Measurements from ENCODE around the gene HHIPL1.

DNA sequence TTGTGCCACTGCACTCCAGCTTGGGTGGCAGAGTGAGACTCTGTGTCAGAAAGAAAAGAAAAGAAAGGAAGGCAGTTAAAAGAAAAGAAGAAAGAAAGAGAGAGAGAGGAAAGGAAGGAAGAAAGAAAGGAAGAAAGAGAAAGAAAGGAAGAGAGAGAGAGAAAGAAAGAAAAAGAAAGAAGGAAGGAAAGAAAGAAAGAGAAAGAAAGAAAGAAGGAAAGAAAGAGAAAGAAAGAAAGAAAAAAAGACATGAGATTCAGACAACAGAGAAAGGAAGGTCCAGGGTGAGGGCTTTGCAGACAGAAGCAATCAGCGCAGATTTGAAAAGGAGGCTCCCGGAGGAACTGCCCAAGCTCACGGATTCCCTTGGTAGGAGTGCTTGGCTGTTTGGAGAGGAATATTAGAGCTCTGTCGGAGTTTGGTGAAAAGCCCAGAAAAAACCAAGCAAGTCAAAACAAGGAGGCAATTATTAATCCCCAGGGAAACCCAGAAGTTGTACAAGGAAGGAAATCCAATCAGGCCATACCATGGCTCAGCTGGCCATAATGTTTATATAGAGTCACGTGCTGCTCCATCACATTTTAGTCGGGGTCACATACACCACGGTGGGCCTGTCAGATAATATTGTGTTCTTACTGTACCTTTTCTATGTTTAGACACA is 29.3 kb upstream of the HHIPL1 start:
- TF ChIP-seq POLR2AphosphoS5 (IDR thresholded peaks at IDR 0.05; ENCODE audit: insufficient read depth, low read depth, low read length) (no peak), EZH2 (IDR thresholded peaks at IDR 0.05; ENCODE audit: borderline replicate concordance, low read depth, low read length, severe bottlenecking) (no peak), POLR2A (IDR thresholded peaks at IDR 0.05; ENCODE audit: low read depth, low read length) (no peak), GATA2 (IDR thresholded peaks at IDR 0.05; ENCODE audit: insufficient read depth, insufficient read length, low read depth, low read length) (no peak), MYC (IDR thresholded peaks at IDR 0.05; ENCODE audit: low read depth, low read length) (no peak), FOS (IDR thresholded peaks at IDR 0.05; ENCODE audit: borderline replicate concordance, insufficient read depth, low read length) (no peak)
- TF ChIP-seq, protein P1, sequence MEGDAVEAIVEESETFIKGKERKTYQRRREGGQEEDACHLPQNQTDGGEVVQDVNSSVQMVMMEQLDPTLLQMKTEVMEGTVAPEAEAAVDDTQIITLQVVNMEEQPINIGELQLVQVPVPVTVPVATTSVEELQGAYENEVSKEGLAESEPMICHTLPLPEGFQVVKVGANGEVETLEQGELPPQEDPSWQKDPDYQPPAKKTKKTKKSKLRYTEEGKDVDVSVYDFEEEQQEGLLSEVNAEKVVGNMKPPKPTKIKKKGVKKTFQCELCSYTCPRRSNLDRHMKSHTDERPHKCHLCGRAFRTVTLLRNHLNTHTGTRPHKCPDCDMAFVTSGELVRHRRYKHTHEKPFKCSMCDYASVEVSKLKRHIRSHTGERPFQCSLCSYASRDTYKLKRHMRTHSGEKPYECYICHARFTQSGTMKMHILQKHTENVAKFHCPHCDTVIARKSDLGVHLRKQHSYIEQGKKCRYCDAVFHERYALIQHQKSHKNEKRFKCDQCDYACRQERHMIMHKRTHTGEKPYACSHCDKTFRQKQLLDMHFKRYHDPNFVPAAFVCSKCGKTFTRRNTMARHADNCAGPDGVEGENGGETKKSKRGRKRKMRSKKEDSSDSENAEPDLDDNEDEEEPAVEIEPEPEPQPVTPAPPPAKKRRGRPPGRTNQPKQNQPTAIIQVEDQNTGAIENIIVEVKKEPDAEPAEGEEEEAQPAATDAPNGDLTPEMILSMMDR (IDR thresholded peaks at IDR 0.05; ENCODE audit: extremely low read depth in 1 of 2, insufficient read depth in 1 of 2, low read depth in 1 of 2, low read length in 2 of 2) = no peak
- TF ChIP-seq, protein P2, sequence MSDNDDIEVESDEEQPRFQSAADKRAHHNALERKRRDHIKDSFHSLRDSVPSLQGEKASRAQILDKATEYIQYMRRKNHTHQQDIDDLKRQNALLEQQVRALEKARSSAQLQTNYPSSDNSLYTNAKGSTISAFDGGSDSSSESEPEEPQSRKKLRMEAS (IDR thresholded peaks at IDR 0.05; ENCODE audit: insufficient read depth, insufficient read length) = peak; percentile 54

Measured in endothelial cell of umbilical vein (primary cell).